GM12872 (cell line): ENCODE results near the gene EXT2.

Source experiments
- CTCF ChIP-seq: IDR thresholded peaks from 3 replicates; pipeline ENCODE4 v1.5.1; 2011; ENCODE audit warnings: low read depth, mild to moderate bottlenecking, low read length, moderate library complexity; ENCODE audit not compliant: insufficient read depth

Gene EXT2

GRCh38 chr11:44180107-44180506 is 84.6 kb downstream of the EXT2 start:
- TF ChIP-seq CTCF, result no peak

- TF ChIP-seq CTCF, result no peak
Measured at GRCh38 chr11:44185522-44185921, 90.0 kb downstream of the EXT2 start.

- no peak for TF ChIP-seq CTCF
Measured at GRCh38 chr11:44186321-44186930, 90.9 kb downstream of the EXT2 start.

- no peak for TF ChIP-seq CTCF
Measured at GRCh38 chr11:44188643-44189042, 93.2 kb downstream of the EXT2 start.

GRCh38 chr11:44189986-44190882 is 94.8 kb downstream of the EXT2 start:
- TF ChIP-seq CTCF, result no peak

- no peak for TF ChIP-seq CTCF
Measured at GRCh38 chr11:44190883-44191230, 95.4 kb downstream of the EXT2 start.

GRCh38 chr11:44191322-44192016 is 96.0 kb downstream of the EXT2 start:
- TF ChIP-seq CTCF, result no peak
